Sigmoid colon (tissue), 4 donors: Measurements from ENCODE around the gene HDAC7.

Source experiments
- EP300 ChIP-seq, 4 donors: sonication (generic); formaldehyde crosslinking; IDR thresholded peaks; one replicate each; pipeline ENCODE4 v1.6.1; 2017; ENCODE audit warnings: antibody characterized with exemption in 4 of 4
- POLR2A ChIP-seq, 2 donors: fragments of 450-650 bp; IDR thresholded peaks; one replicate each; pipeline ENCODE4 v1.6.1; 2016; ENCODE audit warnings: antibody characterized with exemption in 2 of 2, mild to moderate bottlenecking in 2 of 2, moderate library complexity in 2 of 2
- TF ChIP-seq, protein P1 (sequence below), 4 experiments: fragments of 450-650 bp in 3 of 4; fragments of 200-600 bp in 1 of 4; IDR thresholded peaks; one replicate each; pipeline ENCODE4 v1.5.1; 2016 to 2019; ENCODE audit warnings: antibody characterized with exemption in 4 of 4, mild to moderate bottlenecking in 3 of 4, moderate library complexity in 2 of 4

DNA sequence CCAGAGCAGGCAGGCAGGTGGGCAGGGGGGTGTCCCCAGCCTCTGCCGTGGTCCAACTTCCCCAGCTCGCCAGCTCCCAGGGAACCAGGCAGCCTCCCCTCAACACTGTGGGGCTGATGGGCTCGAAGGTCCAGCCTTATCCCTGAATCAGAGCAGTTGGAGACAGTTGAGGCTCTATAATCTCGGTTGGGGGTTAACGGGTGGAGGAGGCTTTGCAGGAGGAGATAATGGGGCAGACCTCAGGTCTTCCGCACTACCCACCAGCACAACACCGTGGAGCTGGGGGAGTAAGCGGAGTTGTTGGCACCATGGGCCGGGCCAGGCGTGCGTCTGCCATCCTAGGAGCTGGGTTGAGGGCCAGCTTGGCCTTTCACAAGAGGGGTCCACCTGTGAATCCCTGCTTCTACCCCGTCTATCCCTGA is 13.9 kb upstream of the HDAC7 start:
- TF ChIP-seq, protein P1, sequence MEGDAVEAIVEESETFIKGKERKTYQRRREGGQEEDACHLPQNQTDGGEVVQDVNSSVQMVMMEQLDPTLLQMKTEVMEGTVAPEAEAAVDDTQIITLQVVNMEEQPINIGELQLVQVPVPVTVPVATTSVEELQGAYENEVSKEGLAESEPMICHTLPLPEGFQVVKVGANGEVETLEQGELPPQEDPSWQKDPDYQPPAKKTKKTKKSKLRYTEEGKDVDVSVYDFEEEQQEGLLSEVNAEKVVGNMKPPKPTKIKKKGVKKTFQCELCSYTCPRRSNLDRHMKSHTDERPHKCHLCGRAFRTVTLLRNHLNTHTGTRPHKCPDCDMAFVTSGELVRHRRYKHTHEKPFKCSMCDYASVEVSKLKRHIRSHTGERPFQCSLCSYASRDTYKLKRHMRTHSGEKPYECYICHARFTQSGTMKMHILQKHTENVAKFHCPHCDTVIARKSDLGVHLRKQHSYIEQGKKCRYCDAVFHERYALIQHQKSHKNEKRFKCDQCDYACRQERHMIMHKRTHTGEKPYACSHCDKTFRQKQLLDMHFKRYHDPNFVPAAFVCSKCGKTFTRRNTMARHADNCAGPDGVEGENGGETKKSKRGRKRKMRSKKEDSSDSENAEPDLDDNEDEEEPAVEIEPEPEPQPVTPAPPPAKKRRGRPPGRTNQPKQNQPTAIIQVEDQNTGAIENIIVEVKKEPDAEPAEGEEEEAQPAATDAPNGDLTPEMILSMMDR (IDR thresholded peaks at IDR 0.05): no peak
- no peak for TF ChIP-seq EP300 (IDR thresholded peaks at IDR 0.05)
- no peak for TF ChIP-seq POLR2A (IDR thresholded peaks at IDR 0.05)
